Medulla oblongata (tissue), 1 donor: ENCODE data around the gene C4orf50.

ENCODE experiments used
- DNase-seq: peaks from one replicate; pipeline ENCODE4 v3.0.0-alpha.2; 2015; ENCODE audit errors: extremely low spot score

Gene C4orf50

GRCh38 chr4:5890063-5890727 is 128.0 kb downstream of the C4orf50 start:
- DNase-seq: peak; percentile 62

- no peak for DNase-seq
Measured at GRCh38 chr4:5889002-5889696, 129.1 kb downstream of the C4orf50 start.

- DNase-seq: peak; percentile 35
Measured at GRCh38 chr4:5888222-5889001, 129.8 kb downstream of the C4orf50 start.

GRCh38 chr4:5887361-5888221 is 130.6 kb downstream of the C4orf50 start:
- no peak for DNase-seq

GRCh38 chr4:5887011-5887360 is 131.2 kb downstream of the C4orf50 start:
- DNase-seq: no peak

- no peak for DNase-seq
Measured at GRCh38 chr4:5885733-5886132, 132.5 kb downstream of the C4orf50 start.

GRCh38 chr4:5884796-5885195 is 133.4 kb downstream of the C4orf50 start:
- DNase-seq: no peak

GRCh38 chr4:5883916-5884315 is 134.3 kb downstream of the C4orf50 start:
- no peak for DNase-seq

- DNase-seq: no peak
Measured at GRCh38 chr4:5882947-5883346, 135.3 kb downstream of the C4orf50 start.

- DNase-seq: no peak
Measured at GRCh38 chr4:5881340-5881739, 136.9 kb downstream of the C4orf50 start.

- no peak for DNase-seq
Measured at GRCh38 chr4:5878359-5878758, 139.9 kb downstream of the C4orf50 start.

GRCh38 chr4:5877392-5877791 is 140.8 kb downstream of the C4orf50 start:
- no peak for DNase-seq

- DNase-seq: peak; percentile 53
Measured at GRCh38 chr4:5874811-5875449, 143.3 kb downstream of the C4orf50 start.

GRCh38 chr4:5870701-5871100 is 147.5 kb downstream of the C4orf50 start:
- DNase-seq: no peak

GRCh38 chr4:5869966-5870619 is 148.1 kb downstream of the C4orf50 start:
- DNase-seq: no peak

GRCh38 chr4:5867866-5868265 is 150.4 kb downstream of the C4orf50 start:
- no peak for DNase-seq

- DNase-seq: no peak
Measured at GRCh38 chr4:5866841-5867813, 151.1 kb downstream of the C4orf50 start.

- no peak for DNase-seq
Measured at GRCh38 chr4:5865896-5866599, 152.2 kb downstream of the C4orf50 start.
